Adipocyte (in vitro differentiated cells): ENCODE data around the gene TMEM132D.

Source experiments
- DNase-seq: peaks from one replicate; pipeline ENCODE4 v3.0.0-alpha.2; 2015; ENCODE audit warnings: low read depth
- H3K27me3 ChIP-seq: replicated peaks from 2 replicates; pipeline ENCODE4 v1.7.0; 2013; ENCODE audit warnings: mild to moderate bottlenecking, low read length, moderate library complexity; ENCODE audit not compliant: control insufficient read depth, insufficient read depth
- H3K36me3 ChIP-seq: 2 replicates; pipeline ENCODE4 v1.7.0; 2013; ENCODE audit warnings: low read length, mild to moderate bottlenecking, moderate library complexity; ENCODE audit not compliant: control insufficient read depth, insufficient read depth, severe bottlenecking
- H3K4me1 ChIP-seq: 2 replicates; pipeline ENCODE4 v1.7.0; 2013; ENCODE audit warnings: mild to moderate bottlenecking, low read length, moderate library complexity; ENCODE audit not compliant: control insufficient read depth, insufficient read depth
- H3K4me3 ChIP-seq: 2 replicates; pipeline ENCODE4 v1.7.0; 2013; ENCODE audit warnings: mild to moderate bottlenecking, low read length, moderate library complexity
- H3K9ac ChIP-seq: 2 replicates; pipeline ENCODE4 v1.7.0; 2013; ENCODE audit warnings: mild to moderate bottlenecking, low read length, moderate library complexity
- H3K9me3 ChIP-seq: 2 replicates; pipeline ENCODE4 v1.7.0; 2013; ENCODE audit warnings: mild to moderate bottlenecking, low read length, moderate library complexity; ENCODE audit not compliant: control insufficient read depth

Gene TMEM132D

GRCh38 chr12:129610601-129611120, 293.2 kb downstream of the TMEM132D start:
- DNase-seq: no peak
- Histone ChIP-seq H3K4me3 (no peak overlapping the region), H3K27me3 (no peaks in the 10 kb centered on the region), H3K9ac (no peak overlapping the region), H3K9me3 (peaks cover 6% of the 10 kb centered on the region), H3K4me1 (no peaks in the 10 kb centered on the region), H3K36me3 (no peaks in the 10 kb centered on the region)

DNA sequence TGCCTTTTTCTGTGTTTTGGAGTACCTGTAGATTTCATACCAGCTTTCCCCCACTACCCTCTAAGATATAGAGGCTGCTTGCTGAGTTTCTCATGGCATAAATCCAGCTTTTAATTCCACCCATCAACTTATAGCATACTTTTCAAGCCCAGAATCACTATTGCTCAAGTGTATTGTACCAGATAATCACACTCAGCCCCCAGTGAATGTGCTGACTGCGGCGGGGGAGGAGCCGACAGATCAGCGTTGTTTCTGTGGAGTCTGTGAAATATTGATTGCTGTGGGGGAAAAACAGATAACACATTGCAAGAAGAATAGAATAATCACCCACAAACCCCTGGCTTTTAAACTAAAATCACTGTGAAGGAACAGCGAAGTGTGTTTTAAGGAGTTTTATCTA, 296.1 kb downstream of the TMEM132D start:
- Histone ChIP-seq H3K27me3 (no peaks in the 10 kb centered on the region), H3K9me3 (peaks cover 6% of the 10 kb centered on the region), H3K36me3 (no peaks in the 10 kb centered on the region), H3K4me1 (no peaks in the 10 kb centered on the region), H3K9ac (no peak overlapping the region), H3K4me3 (no peak overlapping the region)
- DNase-seq: peak; percentile 38

GRCh38 chr12:129607301-129607700, 296.5 kb downstream of the TMEM132D start:
- peak; percentile 60 for DNase-seq
- Histone ChIP-seq H3K9me3 (peaks cover 6% of the 10 kb centered on the region), H3K9ac (no peak overlapping the region), H3K4me3 (no peak overlapping the region), H3K4me1 (no peaks in the 10 kb centered on the region), H3K27me3 (no peaks in the 10 kb centered on the region), H3K36me3 (no peaks in the 10 kb centered on the region)

DNA sequence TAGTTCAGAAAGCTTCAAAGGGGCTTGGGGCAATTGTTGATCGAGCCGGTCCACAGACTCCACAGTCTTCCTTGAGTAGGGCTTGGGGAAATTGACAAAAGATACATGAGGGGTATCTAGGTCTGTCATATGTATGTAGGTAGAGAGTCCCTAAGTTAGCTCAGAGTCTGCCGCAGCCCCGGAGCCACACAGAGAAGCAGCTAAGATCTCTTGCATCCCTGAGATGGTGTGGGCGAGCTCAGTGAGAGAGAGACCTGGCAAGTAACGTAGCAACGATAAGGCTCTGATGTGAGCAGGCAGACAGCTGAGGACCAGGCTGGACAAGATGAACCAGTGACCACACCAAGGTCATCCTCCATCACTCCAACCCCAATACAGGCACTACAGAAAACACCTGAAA, 297.6 kb downstream of the TMEM132D start:
- Histone ChIP-seq H3K27me3 (no peaks in the 10 kb centered on the region), H3K9me3 (no peaks in the 10 kb centered on the region), H3K36me3 (no peaks in the 10 kb centered on the region), H3K4me3 (no peak overlapping the region), H3K9ac (no peak overlapping the region), H3K4me1 (no peaks in the 10 kb centered on the region)
- DNase-seq: no peak

DNA sequence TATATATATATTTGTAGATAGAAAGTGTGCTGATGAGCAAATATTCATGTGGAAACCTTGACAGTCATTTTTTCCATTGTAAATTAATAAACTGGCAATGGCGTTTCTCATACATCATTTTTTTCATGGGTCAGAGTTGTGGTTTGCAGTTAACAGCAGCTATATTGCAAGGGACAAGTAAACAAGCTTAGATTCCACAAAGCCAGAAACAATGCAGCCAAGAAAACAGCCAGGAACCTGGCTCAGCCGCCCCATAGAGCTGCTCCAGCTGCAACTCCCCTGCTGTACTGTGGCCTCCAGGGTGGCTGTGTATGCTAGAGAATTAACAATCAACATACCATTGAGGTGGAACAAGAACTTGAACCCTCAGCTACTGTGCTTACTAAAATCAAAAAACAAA, 298.2 kb downstream of the TMEM132D start:
- DNase-seq: peak; percentile 73
- H3K9me3 ChIP-seq: peaks cover 5% of the 10 kb centered on the region
- H3K4me3 ChIP-seq: no peak overlapping the region

DNA sequence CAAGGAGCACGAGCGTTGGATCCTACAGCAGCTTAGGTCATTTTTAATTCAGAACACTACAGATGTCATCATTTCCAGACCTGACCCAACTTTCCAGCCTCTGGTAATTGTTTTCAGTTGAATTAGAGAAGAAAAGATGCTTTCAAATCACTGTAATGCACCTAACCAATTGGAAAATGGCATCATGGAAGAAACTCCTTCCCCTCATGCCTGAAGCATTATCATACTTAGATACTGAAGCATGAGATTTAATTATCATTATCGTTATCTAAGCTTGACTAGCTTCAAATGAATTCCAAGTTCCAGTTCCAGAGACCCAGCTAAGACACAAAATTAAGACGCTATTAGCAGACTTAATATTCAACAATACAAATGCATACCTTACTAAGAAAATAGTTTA, 299.3 kb downstream of the TMEM132D start:
- no peak overlapping the region for H3K9ac ChIP-seq
- peaks cover 10% of the 10 kb centered on the region for H3K9me3 ChIP-seq
- no peaks in the 10 kb centered on the region for H3K4me1 ChIP-seq
- H3K4me3 ChIP-seq: no peak overlapping the region
- no peak for DNase-seq
- H3K27me3 ChIP-seq: no peaks in the 10 kb centered on the region
- H3K36me3 ChIP-seq: no peaks in the 10 kb centered on the region

More for the DNA sequence above, 298.2 kb downstream of the TMEM132D start:
- no peaks in the 10 kb centered on the region for H3K4me1 ChIP-seq
- no peaks in the 10 kb centered on the region for H3K27me3 ChIP-seq
- no peaks in the 10 kb centered on the region for H3K36me3 ChIP-seq
- no peak overlapping the region for H3K9ac ChIP-seq

- Histone ChIP-seq H3K36me3 (no peaks in the 10 kb centered on the region), H3K9me3 (peaks cover 10% of the 10 kb centered on the region), H3K4me1 (no peaks in the 10 kb centered on the region), H3K27me3 (no peaks in the 10 kb centered on the region), H3K9ac (no peak overlapping the region), H3K4me3 (no peak overlapping the region)
- no peak for DNase-seq
These were observed 304.4 kb downstream of the TMEM132D start for GRCh38 chr12:129599406-129599805.

GRCh38 chr12:129594098-129594497, 309.7 kb downstream of the TMEM132D start:
- H3K27me3 ChIP-seq: no peaks in the 10 kb centered on the region
- no peak for DNase-seq
- no peaks in the 10 kb centered on the region for H3K36me3 ChIP-seq

DNA sequence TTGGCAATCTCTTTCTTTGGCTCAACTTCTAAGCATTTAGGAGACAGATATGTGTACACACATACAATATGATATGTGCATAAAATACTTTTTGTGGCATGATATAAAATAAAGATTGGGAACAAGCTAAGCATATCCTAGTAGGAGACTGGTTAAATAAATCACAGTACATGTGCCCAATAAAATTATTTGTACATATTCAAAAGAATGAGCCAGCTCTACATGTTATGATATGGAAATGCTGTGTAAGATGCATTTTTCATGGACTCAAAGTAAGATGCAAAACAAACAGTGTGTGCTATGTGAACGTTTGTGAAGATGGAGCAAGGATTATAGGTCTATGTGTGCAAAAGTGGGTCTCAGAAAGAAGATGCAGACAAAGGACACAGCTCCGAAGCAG, 311.4 kb downstream of the TMEM132D start:
- H3K9me3 ChIP-seq: no peaks in the 10 kb centered on the region
- no peak for DNase-seq
- no peaks in the 10 kb centered on the region for H3K4me1 ChIP-seq
- H3K9ac ChIP-seq: no peak overlapping the region
- no peaks in the 10 kb centered on the region for H3K27me3 ChIP-seq
- H3K36me3 ChIP-seq: no peaks in the 10 kb centered on the region
- no peak overlapping the region for H3K4me3 ChIP-seq

More at GRCh38 chr12:129594098-129594497, 309.7 kb downstream of the TMEM132D start:
- H3K4me1 ChIP-seq: no peaks in the 10 kb centered on the region
- no peak overlapping the region for H3K9ac ChIP-seq
- H3K4me3 ChIP-seq: no peak overlapping the region
- H3K9me3 ChIP-seq: no peaks in the 10 kb centered on the region

DNA sequence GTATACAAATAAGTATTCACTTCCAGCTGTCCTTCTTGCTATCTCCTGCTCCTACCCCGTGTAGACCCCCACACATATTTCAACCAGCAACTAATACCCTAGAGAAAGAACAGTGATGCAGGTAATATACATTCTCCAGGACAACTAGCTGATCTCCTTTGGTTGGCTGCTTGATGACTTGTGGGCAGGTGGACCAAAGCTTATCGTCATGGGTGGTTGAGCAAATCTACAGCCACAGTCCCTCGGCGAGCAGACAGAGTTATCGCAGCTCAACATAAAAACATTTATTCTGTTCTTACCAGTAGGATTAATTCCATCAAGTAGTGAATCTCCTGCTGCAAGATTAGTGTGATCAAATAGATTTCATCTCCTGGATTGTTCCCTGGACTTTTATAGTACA, 314.3 kb downstream of the TMEM132D start:
- no peak for DNase-seq
- H3K27me3 ChIP-seq: no peaks in the 10 kb centered on the region
- no peaks in the 10 kb centered on the region for H3K9me3 ChIP-seq
- no peaks in the 10 kb centered on the region for H3K36me3 ChIP-seq
- no peak overlapping the region for H3K4me3 ChIP-seq
- no peaks in the 10 kb centered on the region for H3K4me1 ChIP-seq
- H3K9ac ChIP-seq: no peak overlapping the region

DNA sequence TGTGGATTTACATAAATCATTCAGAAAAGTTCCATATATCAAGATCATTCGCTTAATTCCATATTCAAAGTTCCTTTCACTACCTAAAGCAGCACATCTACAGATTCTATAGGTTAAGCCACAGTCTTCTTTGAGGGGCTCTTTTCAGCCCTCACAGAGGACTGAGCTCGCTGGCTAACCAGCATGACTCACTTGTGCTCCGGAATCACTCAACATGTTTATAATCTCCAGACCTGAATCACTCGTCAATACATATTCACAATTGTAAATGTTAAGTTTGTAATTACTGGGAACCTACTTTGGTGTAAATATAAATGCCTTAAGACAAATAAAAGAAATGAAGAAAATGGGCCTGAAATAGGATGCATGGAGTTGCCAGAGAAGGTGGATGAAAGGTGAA, 315.7 kb downstream of the TMEM132D start:
- H3K9ac ChIP-seq: no peak overlapping the region
- H3K36me3 ChIP-seq: no peaks in the 10 kb centered on the region
- peaks cover 4% of the 10 kb centered on the region for H3K9me3 ChIP-seq
- H3K27me3 ChIP-seq: no peaks in the 10 kb centered on the region
- H3K4me1 ChIP-seq: no peaks in the 10 kb centered on the region
- H3K4me3 ChIP-seq: no peak overlapping the region
- no peak for DNase-seq

DNA sequence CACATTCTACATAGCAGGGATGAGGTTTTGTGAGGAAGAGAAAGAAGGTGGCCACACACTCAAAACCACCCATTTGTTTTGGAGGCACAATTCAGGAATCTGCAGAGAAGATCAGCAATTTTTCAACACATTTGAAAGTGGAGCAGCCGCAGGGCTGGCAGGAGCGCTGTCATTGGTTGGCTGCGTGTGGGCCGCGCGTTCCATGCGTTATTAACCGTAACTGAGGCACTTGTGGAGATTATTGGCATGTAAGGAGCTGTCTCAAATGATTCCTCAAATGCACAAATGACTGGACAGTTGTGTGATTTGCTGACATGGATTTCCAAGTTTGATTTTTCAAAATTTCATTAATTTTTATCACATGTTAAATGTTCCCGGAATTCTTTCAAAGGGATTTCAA, 318.5 kb downstream of the TMEM132D start:
- no peaks in the 10 kb centered on the region for H3K4me1 ChIP-seq
- no peaks in the 10 kb centered on the region for H3K27me3 ChIP-seq
- H3K9ac ChIP-seq: no peak overlapping the region
- H3K9me3 ChIP-seq: peaks cover 4% of the 10 kb centered on the region
- DNase-seq: no peak
- no peak overlapping the region for H3K4me3 ChIP-seq
- no peaks in the 10 kb centered on the region for H3K36me3 ChIP-seq
